ENCODE data around the gene GCGR. TPM values are rescaled to one million over a fixed set of nuclear protein-coding genes. Genes with fewer than 3 reads are reported as not detected.
A peak's percentile ranks its signal among the peaks of the same experiment; 100 is the strongest.

Gene GCGR
- total RNA-seq, 4 donors from 2014 or later, result 0.47 TPM; not detected in 3

- Histone ChIP-seq H3K36me3 (peaks cover 0 to 37% of the 10 kb centered on the region in 2 donors), H3K27me3 (no peaks in the 10 kb centered on the region), H3K27ac (no peak overlapping the region), H3K4me1 (no peaks in the 10 kb centered on the region), H3K9me3 (no peaks in the 10 kb centered on the region), H3K4me3 (no peak overlapping the region)
- TF ChIP-seq POLR2A (IDR thresholded peaks at IDR 0.05), result no peak
- TF ChIP-seq, protein P1, sequence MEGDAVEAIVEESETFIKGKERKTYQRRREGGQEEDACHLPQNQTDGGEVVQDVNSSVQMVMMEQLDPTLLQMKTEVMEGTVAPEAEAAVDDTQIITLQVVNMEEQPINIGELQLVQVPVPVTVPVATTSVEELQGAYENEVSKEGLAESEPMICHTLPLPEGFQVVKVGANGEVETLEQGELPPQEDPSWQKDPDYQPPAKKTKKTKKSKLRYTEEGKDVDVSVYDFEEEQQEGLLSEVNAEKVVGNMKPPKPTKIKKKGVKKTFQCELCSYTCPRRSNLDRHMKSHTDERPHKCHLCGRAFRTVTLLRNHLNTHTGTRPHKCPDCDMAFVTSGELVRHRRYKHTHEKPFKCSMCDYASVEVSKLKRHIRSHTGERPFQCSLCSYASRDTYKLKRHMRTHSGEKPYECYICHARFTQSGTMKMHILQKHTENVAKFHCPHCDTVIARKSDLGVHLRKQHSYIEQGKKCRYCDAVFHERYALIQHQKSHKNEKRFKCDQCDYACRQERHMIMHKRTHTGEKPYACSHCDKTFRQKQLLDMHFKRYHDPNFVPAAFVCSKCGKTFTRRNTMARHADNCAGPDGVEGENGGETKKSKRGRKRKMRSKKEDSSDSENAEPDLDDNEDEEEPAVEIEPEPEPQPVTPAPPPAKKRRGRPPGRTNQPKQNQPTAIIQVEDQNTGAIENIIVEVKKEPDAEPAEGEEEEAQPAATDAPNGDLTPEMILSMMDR (IDR thresholded peaks at IDR 0.05), result no peak
- TF ChIP-seq POLR2AphosphoS5 (IDR thresholded peaks at IDR 0.05), result no peak
- TF ChIP-seq EP300 (IDR thresholded peaks at IDR 0.05), result no peak
- WGBS, 2 donors (ENCODE audit: low coverage in 1 of 2), result 73% methylated on average over 3 of the region's 40 CpGs; no CpG with 5 or more reads in 1 of the 2 donors
- ATAC-seq, result no peak
These were observed 37.2 kb downstream of the GCGR start for GRCh38 chr17:81840826-81841778.

DNA sequence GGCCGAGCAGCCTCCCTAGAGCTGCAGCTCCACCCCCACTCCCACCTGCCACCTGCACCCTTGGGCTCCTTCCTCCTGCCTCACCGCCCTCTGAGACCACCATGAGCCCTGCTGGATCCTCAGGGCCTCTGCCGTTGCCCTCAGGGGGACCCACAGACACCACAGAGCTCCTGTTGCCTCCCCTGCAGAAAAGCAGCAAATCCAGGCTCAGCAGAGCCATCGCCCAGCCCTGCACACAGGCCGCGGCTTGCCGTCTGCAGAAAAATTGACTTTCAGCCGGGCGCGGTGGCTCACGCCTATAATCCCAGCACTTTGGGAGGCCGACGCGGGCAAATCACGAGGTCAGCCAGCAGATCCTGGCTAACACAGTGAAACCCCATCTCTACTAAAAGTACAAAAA lies 37.9 kb downstream of the GCGR start:
- H3K9me3 ChIP-seq, result no peaks in the 10 kb centered on the region
- H3K36me3 ChIP-seq, result peaks cover 0 to 45% of the 10 kb centered on the region in 2 donors
- no peak overlapping the region for H3K4me3 ChIP-seq
- no peaks in the 10 kb centered on the region for H3K27me3 ChIP-seq
- H3K4me1 ChIP-seq, result no peaks in the 10 kb centered on the region
- H3K27ac ChIP-seq, result no peak overlapping the region
- ATAC-seq, result no peak
- 70 to 87% methylated on average over 2 to 7 of the region's 15 CpGs for WGBS, 2 donors (ENCODE audit: low coverage in 1 of 2)
- no peak for TF ChIP-seq POLR2AphosphoS5 (IDR thresholded peaks at IDR 0.05)
- TF ChIP-seq, protein P1 (IDR thresholded peaks at IDR 0.05), result no peak
- no peak for TF ChIP-seq EP300 (IDR thresholded peaks at IDR 0.05)
- TF ChIP-seq POLR2A (IDR thresholded peaks at IDR 0.05), result no peak

DNA sequence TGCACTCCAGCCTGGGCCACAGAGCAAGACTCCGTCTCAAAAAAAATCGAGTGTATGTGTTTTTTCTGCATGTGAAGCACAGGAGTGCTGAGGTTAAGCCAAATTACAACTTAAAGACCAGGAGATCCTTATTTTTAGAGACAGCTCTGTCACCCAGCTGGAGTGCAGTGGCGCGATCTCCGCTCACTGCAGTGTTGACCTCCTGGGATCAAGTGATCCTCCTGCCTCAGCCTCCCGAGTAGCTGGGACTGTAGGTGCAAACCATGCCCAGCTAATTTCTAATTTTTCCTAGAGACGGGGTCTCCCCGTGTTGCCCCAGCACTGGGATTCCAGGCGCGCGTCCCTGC lies 38.4 kb downstream of the GCGR start:
- ATAC-seq, result no peak
- no peaks in the 10 kb centered on the region for H3K9me3 ChIP-seq
- H3K27ac ChIP-seq, result peak overlapping the region in 1 of 4 donors; percentile 38
- no peak for TF ChIP-seq POLR2A (IDR thresholded peaks at IDR 0.05)
- TF ChIP-seq POLR2AphosphoS5 (IDR thresholded peaks at IDR 0.05), result no peak
- TF ChIP-seq, protein P1 (IDR thresholded peaks at IDR 0.05), result no peak
- no peak for TF ChIP-seq EP300 (IDR thresholded peaks at IDR 0.05)
- WGBS, 2 donors (ENCODE audit: low coverage in 1 of 2), result 85 to 89% methylated on average over 6 to 10 of the region's 11 CpGs
- H3K27me3 ChIP-seq, result no peaks in the 10 kb centered on the region
- no peak overlapping the region for H3K4me3 ChIP-seq
- no peaks in the 10 kb centered on the region for H3K4me1 ChIP-seq
- H3K36me3 ChIP-seq, result peaks cover 0 to 50% of the 10 kb centered on the region in 2 donors

DNA sequence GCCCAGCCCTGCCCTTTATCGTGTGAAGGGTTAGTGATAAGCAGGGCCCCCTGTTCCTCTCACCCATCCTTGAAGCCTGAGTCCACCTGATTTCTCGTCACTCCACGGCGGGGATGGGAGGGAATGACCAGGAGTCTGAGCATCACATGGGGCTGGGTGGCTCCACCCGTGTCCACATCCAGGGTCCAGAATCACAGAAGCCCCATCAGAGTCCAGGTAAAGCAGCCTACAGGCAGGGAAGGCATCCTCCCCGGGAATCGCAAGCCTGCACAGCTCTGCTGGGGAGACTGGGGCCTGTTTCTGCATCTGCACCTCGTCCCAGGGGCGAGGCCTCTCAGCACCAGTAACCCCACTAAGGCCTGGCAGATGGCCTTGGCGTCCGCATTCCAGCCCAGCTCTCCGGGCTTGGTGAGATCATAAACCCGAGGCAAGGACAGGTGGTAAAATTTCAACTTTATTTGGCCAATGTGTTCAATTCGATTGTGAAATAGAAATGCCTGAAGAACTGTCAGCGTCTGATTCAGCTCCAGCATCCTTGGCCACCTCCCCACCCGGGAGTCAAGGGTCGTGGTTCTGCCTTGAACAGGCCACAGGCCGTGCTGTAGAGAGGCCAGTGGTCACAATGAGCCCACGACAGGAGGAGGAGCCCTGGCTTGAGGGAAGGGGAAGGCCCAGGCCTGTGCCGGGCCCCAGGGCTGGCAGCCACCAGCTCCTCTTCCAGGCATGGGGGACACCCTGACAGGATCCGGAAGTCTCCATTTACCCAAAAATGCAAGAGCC lies 39.0 kb downstream of the GCGR start:
- Histone ChIP-seq H3K27ac (peak overlapping the region in 2 of 4 donors; percentile 25 to 38), H3K4me3 (no peak overlapping the region), H3K36me3 (peaks cover 0 to 56% of the 10 kb centered on the region in 2 donors), H3K9me3 (no peaks in the 10 kb centered on the region), H3K4me1 (no peaks in the 10 kb centered on the region), H3K27me3 (no peaks in the 10 kb centered on the region)
- WGBS, 2 donors (ENCODE audit: low coverage in 1 of 2), result 48 to 73% methylated on average over 3 to 6 of the region's 21 CpGs
- no peak for TF ChIP-seq EP300 (IDR thresholded peaks at IDR 0.05)
- no peak for TF ChIP-seq POLR2A (IDR thresholded peaks at IDR 0.05)
- TF ChIP-seq, protein P1 (IDR thresholded peaks at IDR 0.05), result no peak
- no peak for TF ChIP-seq POLR2AphosphoS5 (IDR thresholded peaks at IDR 0.05)
- ATAC-seq, result peak; percentile 60
